ENCODE data around the gene OR10AD1.

The OR10AD1 gene

GRCh38 chr12:48199774-48200221 is 3.3 kb downstream of the OR10AD1 start:
- Mint-ChIP-seq H3K36me3 (ENCODE audit: low read depth) (peaks cover 45% of the 10 kb centered on the region), H3K4me3 (peak overlapping the region; percentile 89), H3K27ac (peak overlapping the region; percentile 96), H3K4me1 (ENCODE audit: low read depth) (peaks cover 34% of the 10 kb centered on the region), H3K9me3 (peaks cover 24% of the 10 kb centered on the region), H3K27me3 (no peaks in the 10 kb centered on the region)

DNA sequence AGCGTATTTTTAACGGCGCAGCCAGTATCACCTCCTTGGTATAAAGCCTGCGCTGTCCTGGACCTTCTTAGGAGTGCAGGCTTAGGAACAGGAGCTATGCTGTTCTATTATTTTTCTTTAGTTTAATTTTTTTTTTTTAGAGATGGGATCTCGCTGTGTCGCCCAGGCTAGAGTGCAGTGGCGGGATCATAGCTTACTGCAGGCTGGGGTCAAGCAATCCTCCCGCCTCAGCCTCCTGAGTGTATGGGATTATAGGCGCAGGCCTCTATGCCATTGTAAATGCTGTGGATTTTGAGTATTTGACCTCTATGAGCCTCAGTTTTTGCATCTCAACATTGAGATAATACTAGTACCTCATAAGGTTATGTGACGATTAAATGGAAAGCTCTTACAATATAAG is 4.1 kb downstream of the OR10AD1 start:
- peaks cover 3% of the 10 kb centered on the region for H3K27me3 Mint-ChIP-seq
- peak overlapping the region; percentile 96 for H3K27ac Mint-ChIP-seq
- H3K4me1 Mint-ChIP-seq (ENCODE audit: low read depth), result peaks cover 34% of the 10 kb centered on the region
- H3K36me3 Mint-ChIP-seq (ENCODE audit: low read depth), result peaks cover 37% of the 10 kb centered on the region
- H3K4me3 Mint-ChIP-seq, result peak overlapping the region; percentile 89
- peaks cover 19% of the 10 kb centered on the region for H3K9me3 Mint-ChIP-seq

DNA sequence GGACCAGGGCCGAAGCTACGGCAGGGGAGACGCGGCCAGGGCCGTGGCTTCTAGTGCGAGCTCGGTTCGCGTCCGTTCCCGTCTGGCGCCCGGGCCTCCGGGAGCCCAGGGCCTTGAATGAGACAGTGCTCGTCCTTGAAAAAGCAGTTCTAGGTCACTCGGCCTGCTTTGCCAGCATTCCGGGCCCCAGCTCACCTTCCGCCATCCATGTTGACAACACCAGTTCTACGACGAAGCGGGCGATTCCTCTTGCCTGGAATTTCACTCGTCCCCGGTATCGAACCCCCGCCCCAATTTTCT is 4.5 kb downstream of the OR10AD1 start:
- Mint-ChIP-seq H3K27me3 (peaks cover 6% of the 10 kb centered on the region), H3K36me3 (ENCODE audit: low read depth) (peaks cover 33% of the 10 kb centered on the region), H3K4me3 (peak overlapping the region; percentile 89), H3K9me3 (peaks cover 19% of the 10 kb centered on the region), H3K4me1 (ENCODE audit: low read depth) (peaks cover 34% of the 10 kb centered on the region), H3K27ac (peak overlapping the region; percentile 96)

DNA sequence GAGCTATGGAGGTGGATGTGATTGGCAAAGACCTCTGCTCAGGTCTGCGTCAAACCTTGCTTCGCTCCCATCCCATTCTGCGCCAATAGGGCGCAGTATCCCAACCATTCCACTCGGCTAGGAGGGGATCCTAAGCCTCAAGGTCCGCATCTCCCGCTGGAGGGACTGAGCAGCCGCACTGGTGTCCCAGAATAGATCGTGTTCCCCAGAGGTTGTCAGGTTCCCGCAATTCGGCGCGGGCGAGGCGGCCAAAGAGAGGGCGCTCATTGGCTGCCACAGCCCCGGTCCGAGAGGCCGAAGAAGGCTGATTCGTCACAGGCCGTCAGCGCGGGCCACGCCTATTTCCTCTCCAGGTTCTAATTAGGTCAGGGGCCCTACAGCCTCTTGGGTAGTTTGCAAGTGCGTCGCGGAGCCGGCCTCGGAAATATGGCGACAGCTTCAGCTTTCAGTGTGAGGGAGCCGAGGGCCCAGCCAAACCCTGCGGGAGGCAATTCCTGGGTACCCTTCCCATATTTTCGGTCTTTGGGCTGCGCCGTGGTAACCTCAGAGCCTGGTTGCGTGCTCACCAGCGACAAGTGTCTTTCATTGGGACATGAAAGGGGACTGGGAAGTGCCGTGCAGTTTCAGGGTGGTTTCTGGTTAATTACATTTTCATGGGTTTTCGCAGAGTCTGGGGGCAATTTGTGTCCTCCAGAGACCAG is 5.0 kb downstream of the OR10AD1 start:
- Mint-ChIP-seq H3K4me3 (peak overlapping the region; percentile 89), H3K36me3 (ENCODE audit: low read depth) (peaks cover 28% of the 10 kb centered on the region), H3K4me1 (ENCODE audit: low read depth) (peaks cover 34% of the 10 kb centered on the region), H3K9me3 (peaks cover 14% of the 10 kb centered on the region), H3K27ac (peak overlapping the region; percentile 96), H3K27me3 (peaks cover 8% of the 10 kb centered on the region)

DNA sequence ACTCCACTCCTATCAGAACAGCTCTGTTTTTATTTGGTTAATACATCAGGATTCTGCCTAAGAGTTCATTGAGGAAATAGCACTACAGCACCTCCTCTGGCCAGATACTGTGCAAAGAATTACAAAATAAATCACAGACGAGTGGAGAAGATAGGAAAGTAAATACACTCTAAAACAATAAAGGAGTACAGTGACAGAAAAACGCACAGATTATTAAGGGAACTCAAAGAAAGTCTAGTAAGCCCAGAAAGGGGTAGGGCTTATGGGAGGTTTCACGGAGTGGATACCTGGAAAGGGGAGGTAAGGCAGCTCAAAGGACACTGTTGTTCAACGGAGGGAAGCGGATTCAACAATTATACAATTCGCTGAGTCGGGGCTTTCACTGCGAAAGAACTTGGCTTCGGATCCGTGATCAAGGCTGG is 5.5 kb downstream of the OR10AD1 start:
- Mint-ChIP-seq H3K27ac (peak overlapping the region; percentile 96), H3K4me1 (ENCODE audit: low read depth) (peaks cover 34% of the 10 kb centered on the region)

DNA sequence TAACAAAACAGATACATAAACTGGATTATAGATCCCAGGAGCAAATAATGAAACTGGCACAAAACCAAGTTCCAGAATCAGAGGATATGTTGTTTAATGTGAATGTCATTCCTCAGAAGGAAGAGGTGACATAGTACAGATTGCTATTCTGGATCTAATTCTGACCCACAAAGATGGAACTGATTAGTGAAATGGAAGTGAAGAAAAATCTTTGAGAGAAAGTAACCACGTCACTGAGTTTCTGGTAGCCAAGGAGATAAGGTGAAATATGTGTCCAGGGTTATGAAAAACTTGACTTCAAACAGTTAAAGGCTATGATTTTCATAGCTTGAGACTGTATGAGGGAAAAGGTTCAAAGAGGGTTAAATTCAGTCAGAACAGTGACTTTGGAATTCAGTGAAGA is 8.3 kb downstream of the OR10AD1 start:
- H3K27ac Mint-ChIP-seq, result no peak overlapping the region
- peaks cover 20% of the 10 kb centered on the region for H3K4me1 Mint-ChIP-seq (ENCODE audit: low read depth)
- no peak overlapping the region for H3K4me3 Mint-ChIP-seq
- H3K36me3 Mint-ChIP-seq (ENCODE audit: low read depth), result peaks cover under 1% of the 10 kb centered on the region
- no peaks in the 10 kb centered on the region for H3K9me3 Mint-ChIP-seq
- H3K27me3 Mint-ChIP-seq, result peaks cover 12% of the 10 kb centered on the region

More for the DNA sequence above, 5.5 kb downstream of the OR10AD1 start:
- Mint-ChIP-seq H3K4me3 (peak overlapping the region; percentile 89), H3K36me3 (ENCODE audit: low read depth) (peaks cover 22% of the 10 kb centered on the region), H3K9me3 (peaks cover 8% of the 10 kb centered on the region), H3K27me3 (peaks cover 8% of the 10 kb centered on the region)

- Mint-ChIP-seq H3K4me3 (no peak overlapping the region), H3K4me1 (ENCODE audit: low read depth) (peaks cover 12% of the 10 kb centered on the region), H3K9me3 (no peaks in the 10 kb centered on the region), H3K36me3 (ENCODE audit: low read depth) (no peaks in the 10 kb centered on the region), H3K27me3 (peaks cover 12% of the 10 kb centered on the region), H3K27ac (no peak overlapping the region)
Observed at GRCh38 chr12:48193623-48194022, 9.5 kb downstream of the OR10AD1 start.

DNA sequence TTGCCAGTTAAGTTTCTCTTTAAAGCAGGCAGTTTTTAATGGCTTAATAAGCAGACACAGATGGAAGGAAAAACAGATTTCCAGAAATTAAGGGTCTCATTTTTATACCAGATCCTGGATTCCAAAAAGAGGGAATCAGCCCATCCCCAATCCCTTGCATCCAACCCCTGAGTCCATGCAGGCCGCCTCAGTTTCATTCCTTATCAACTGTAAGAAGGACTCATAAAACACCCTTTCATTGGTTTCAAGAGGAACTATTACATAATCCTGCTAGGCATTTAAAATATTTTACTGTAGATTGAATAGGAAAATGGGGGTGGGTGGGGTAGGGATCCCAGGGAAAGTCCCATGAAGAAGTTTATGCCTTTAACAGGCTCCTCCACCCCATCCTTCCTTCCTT is 10.2 kb downstream of the OR10AD1 start:
- H3K27ac Mint-ChIP-seq, result no peak overlapping the region
- H3K9me3 Mint-ChIP-seq, result no peaks in the 10 kb centered on the region
- H3K36me3 Mint-ChIP-seq (ENCODE audit: low read depth), result no peaks in the 10 kb centered on the region
- peaks cover 12% of the 10 kb centered on the region for H3K27me3 Mint-ChIP-seq
- H3K4me1 Mint-ChIP-seq (ENCODE audit: low read depth), result peaks cover 12% of the 10 kb centered on the region
- no peak overlapping the region for H3K4me3 Mint-ChIP-seq

- Mint-ChIP-seq H3K27me3 (peaks cover 17% of the 10 kb centered on the region), H3K4me1 (ENCODE audit: low read depth) (peaks cover 4% of the 10 kb centered on the region), H3K27ac (no peak overlapping the region), H3K36me3 (ENCODE audit: low read depth) (no peaks in the 10 kb centered on the region), H3K9me3 (no peaks in the 10 kb centered on the region), H3K4me3 (no peak overlapping the region)
Observed at GRCh38 chr12:48191096-48191495, 12.0 kb downstream of the OR10AD1 start.

DNA sequence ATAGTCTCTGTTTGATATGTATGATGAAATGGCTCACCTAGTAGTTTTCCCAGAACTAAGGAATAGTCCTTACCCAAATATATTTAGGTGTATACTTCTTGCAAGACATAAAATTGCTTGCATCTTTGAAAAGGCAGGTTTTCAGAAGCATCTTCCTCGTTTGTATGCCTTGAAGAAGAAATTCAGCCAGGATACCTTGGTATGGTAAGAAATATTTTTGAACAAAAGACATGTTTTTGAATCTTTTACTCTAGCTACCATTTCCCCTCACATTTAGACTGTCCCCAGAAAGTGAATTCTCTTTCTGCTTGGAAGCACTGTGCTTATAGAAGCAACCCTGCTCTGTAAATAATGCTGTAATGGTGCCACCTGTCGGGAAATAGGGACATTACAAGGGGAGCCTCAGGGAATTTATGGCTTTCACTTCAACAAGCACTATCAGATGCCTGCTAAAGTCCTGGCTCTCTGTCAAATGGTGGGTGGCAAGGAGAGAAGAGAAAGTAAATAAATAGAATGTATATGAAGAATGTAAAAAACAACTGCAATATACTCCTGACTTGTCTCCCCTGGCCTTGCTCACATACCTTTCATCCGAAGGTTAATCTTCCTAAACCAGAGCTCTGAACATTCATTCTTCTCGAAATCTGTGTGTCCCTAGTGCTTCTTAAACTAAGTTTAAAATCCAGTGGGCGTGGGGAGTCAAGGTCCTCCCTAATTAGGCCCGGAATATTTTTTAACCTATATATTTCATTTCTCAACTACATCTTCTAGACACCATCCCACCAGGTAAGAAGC is 13.6 kb downstream of the OR10AD1 start:
- H3K36me3 Mint-ChIP-seq (ENCODE audit: low read depth), result no peaks in the 10 kb centered on the region
- H3K4me3 Mint-ChIP-seq, result no peak overlapping the region
- H3K27me3 Mint-ChIP-seq, result peaks cover 32% of the 10 kb centered on the region
- H3K4me1 Mint-ChIP-seq (ENCODE audit: low read depth), result peaks cover 12% of the 10 kb centered on the region
- no peaks in the 10 kb centered on the region for H3K9me3 Mint-ChIP-seq
- H3K27ac Mint-ChIP-seq, result no peak overlapping the region

GRCh38 chr12:48187916-48188695 is 15.0 kb downstream of the OR10AD1 start:
- no peaks in the 10 kb centered on the region for H3K9me3 Mint-ChIP-seq
- H3K4me3 Mint-ChIP-seq, result no peak overlapping the region
- peaks cover 30% of the 10 kb centered on the region for H3K27me3 Mint-ChIP-seq
- peaks cover 15% of the 10 kb centered on the region for H3K4me1 Mint-ChIP-seq (ENCODE audit: low read depth)
- H3K27ac Mint-ChIP-seq, result no peak overlapping the region
- no peaks in the 10 kb centered on the region for H3K36me3 Mint-ChIP-seq (ENCODE audit: low read depth)

- no peak overlapping the region for H3K27ac Mint-ChIP-seq
- H3K4me1 Mint-ChIP-seq (ENCODE audit: low read depth), result peaks cover 32% of the 10 kb centered on the region
- H3K4me3 Mint-ChIP-seq, result no peak overlapping the region
- H3K9me3 Mint-ChIP-seq, result no peaks in the 10 kb centered on the region
- peaks cover 34% of the 10 kb centered on the region for H3K27me3 Mint-ChIP-seq
- no peaks in the 10 kb centered on the region for H3K36me3 Mint-ChIP-seq (ENCODE audit: low read depth)
Observed at GRCh38 chr12:48185181-48185919, 17.7 kb downstream of the OR10AD1 start.

GRCh38 chr12:48184549-48184922 is 18.6 kb downstream of the OR10AD1 start:
- Mint-ChIP-seq H3K27me3 (peaks cover 34% of the 10 kb centered on the region), H3K36me3 (ENCODE audit: low read depth) (no peaks in the 10 kb centered on the region), H3K9me3 (no peaks in the 10 kb centered on the region), H3K4me3 (peak overlapping the region; percentile 86), H3K4me1 (ENCODE audit: low read depth) (peaks cover 32% of the 10 kb centered on the region), H3K27ac (no peak overlapping the region)

GRCh38 chr12:48183876-48184548 is 19.1 kb downstream of the OR10AD1 start:
- Mint-ChIP-seq H3K9me3 (no peaks in the 10 kb centered on the region), H3K36me3 (ENCODE audit: low read depth) (no peaks in the 10 kb centered on the region), H3K4me1 (ENCODE audit: low read depth) (peaks cover 32% of the 10 kb centered on the region), H3K27me3 (peaks cover 34% of the 10 kb centered on the region), H3K27ac (no peak overlapping the region), H3K4me3 (peak overlapping the region; percentile 86)

Data from stimulated activated naive CD8-positive, alpha-beta T cell treated with anti-CD3 and anti-CD28 coated beads, Interleukin-15, Interleukin-2, amounts not matched to agents 100 ng/mL and 50 ng/mL, for 24 hours (primary cell).